Calu3 (cell line): ENCODE data around the gene TPST1. TPM values are rescaled to one million over a fixed set of nuclear protein-coding genes. Genes with fewer than 3 reads are reported as not detected.

Experiments used
- BruUV-seq: library from RNA; stranded (reverse); fragments of 400-500 nt; replicated peaks from 2 replicates; lab custom pipeline; 2021; lab: Mats Ljungman, UMichigan
- CTCF ChIA-PET: fragments of 300-600 bp; sonication (Branson Sonifier 250); formaldehyde crosslinking; loops from one replicate; lab custom pipeline; 2022; ENCODE audit warnings: antibody characterized with exemption; lab: Charles Lee
- DNase-seq: peaks from one replicate; pipeline ENCODE4 v3.0.0; 2022
- H3K27ac Mint-ChIP-seq: one replicate; pipeline ENCODE4 v1.8.0; 2022; ENCODE audit warnings: mixed read lengths; ENCODE audit not compliant: unreplicated experiment
- H3K27me3 Mint-ChIP-seq: one replicate; pipeline ENCODE4 v1.8.0; 2022; ENCODE audit warnings: mixed read lengths; ENCODE audit not compliant: unreplicated experiment
- H3K36me3 Mint-ChIP-seq: one replicate; pipeline ENCODE4 v1.8.0; 2022; ENCODE audit warnings: mild to moderate bottlenecking, moderate library complexity, mixed read lengths; ENCODE audit not compliant: insufficient read depth, unreplicated experiment
- H3K4me1 Mint-ChIP-seq: one replicate; pipeline ENCODE4 v1.8.0; 2022; ENCODE audit warnings: mild to moderate bottlenecking, low read depth, mixed read lengths; ENCODE audit not compliant: unreplicated experiment
- H3K4me3 Mint-ChIP-seq: one replicate; pipeline ENCODE4 v1.8.0; 2022; ENCODE audit warnings: mild to moderate bottlenecking, low read depth, moderate library complexity, mixed read lengths; ENCODE audit not compliant: unreplicated experiment
- H3K9me3 Mint-ChIP-seq: one replicate; pipeline ENCODE4 v1.8.0; 2022; ENCODE audit warnings: low read depth, mixed read lengths; ENCODE audit not compliant: unreplicated experiment
- CTCF ChIP-seq: fragments of 200-600 bp; IDR thresholded peaks from one replicate; pipeline ENCODE4 v1.8.0; 2022; ENCODE audit warnings: antibody characterized with exemption; ENCODE audit not compliant: unreplicated experiment
- intact Hi-C: fragments of 100-400 bp; cut with micrococcal nuclease; formaldehyde crosslinking; loops from one replicate; pipeline ENCODE4 v1.10.0; 2022; ENCODE audit not compliant: unreplicated experiment
- total RNA-seq: library from RNA; stranded (reverse); gene quantifications from 2 replicates; pipeline ENCODE4 v1.2.3, GENCODE V29; 2022

The TPST1 gene
- total RNA-seq, 1 experiment from 2014 or later = 11.4 TPM

GRCh38 chr7:66353547-66353946 is 148.4 kb downstream of the TPST1 start:
- DNase-seq = no peak
- intact Hi-C loops = no loop called here
- TF ChIP-seq CTCF = no peak
- no TSS peak for BruUV-seq
- no peaks in the 10 kb centered on the region for H3K27me3 Mint-ChIP-seq
- H3K4me1 Mint-ChIP-seq = no peaks in the 10 kb centered on the region
- H3K27ac Mint-ChIP-seq = no peak overlapping the region
- no peaks in the 10 kb centered on the region for H3K36me3 Mint-ChIP-seq
- no peak overlapping the region for H3K4me3 Mint-ChIP-seq
- CTCF ChIA-PET = no interaction called here
- no peaks in the 10 kb centered on the region for H3K9me3 Mint-ChIP-seq

GRCh38 chr7:66355756-66356155 is 150.6 kb downstream of the TPST1 start:
- CTCF ChIA-PET = no interaction called here

GRCh38 chr7:66356277-66356721 is 151.2 kb downstream of the TPST1 start:
- Mint-ChIP-seq H3K27ac (no peak overlapping the region), H3K4me1 (no peaks in the 10 kb centered on the region), H3K9me3 (no peaks in the 10 kb centered on the region), H3K27me3 (no peaks in the 10 kb centered on the region), H3K4me3 (no peak overlapping the region), H3K36me3 (no peaks in the 10 kb centered on the region)
- intact Hi-C loops = no loop called here
- no peak for TF ChIP-seq CTCF
- BruUV-seq = no TSS peak
- CTCF ChIA-PET = no interaction called here
- DNase-seq = no peak

More at GRCh38 chr7:66355756-66356155, 150.6 kb downstream of the TPST1 start:
- H3K4me1 Mint-ChIP-seq = no peaks in the 10 kb centered on the region
- H3K4me3 Mint-ChIP-seq = no peak overlapping the region
- TF ChIP-seq CTCF = no peak
- no peak overlapping the region for H3K27ac Mint-ChIP-seq
- intact Hi-C loops = no loop called here
- H3K9me3 Mint-ChIP-seq = no peaks in the 10 kb centered on the region
- no TSS peak for BruUV-seq
- H3K36me3 Mint-ChIP-seq = no peaks in the 10 kb centered on the region
- H3K27me3 Mint-ChIP-seq = no peaks in the 10 kb centered on the region
- DNase-seq = no peak

GRCh38 chr7:66357087-66357486 is 152.0 kb downstream of the TPST1 start:
- intact Hi-C loops = no loop called here
- TF ChIP-seq CTCF = no peak
- no peak overlapping the region for H3K27ac Mint-ChIP-seq

More at GRCh38 chr7:66357087-66357486, 152.0 kb downstream of the TPST1 start:
- BruUV-seq = no TSS peak
- CTCF ChIA-PET = no interaction called here
- H3K36me3 Mint-ChIP-seq = no peaks in the 10 kb centered on the region
- no peaks in the 10 kb centered on the region for H3K9me3 Mint-ChIP-seq
- H3K4me1 Mint-ChIP-seq = no peaks in the 10 kb centered on the region
- H3K27me3 Mint-ChIP-seq = no peaks in the 10 kb centered on the region
- no peak overlapping the region for H3K4me3 Mint-ChIP-seq
- no peak for DNase-seq
